Loucy (cell line): ENCODE data around the gene PKIB.

Experiments used
- H2AFZ ChIP-seq: fragments of 200-600 bp; sonication (generic); 2 replicates; pipeline ENCODE4 v1.6.0; 2016; ENCODE audit warnings: antibody characterized with exemption, mild to moderate bottlenecking, low read length, moderate library complexity
- H3F3A ChIP-seq: fragments of 200-600 bp; 2 replicates; pipeline ENCODE4 v1.6.0; 2016; ENCODE audit warnings: antibody characterized with exemption, low read depth, mild to moderate bottlenecking
- H3K27me3 ChIP-seq: fragments of 200-600 bp; sonication (generic); 2 replicates; pipeline ENCODE4 v1.6.1; 2014; ENCODE audit warnings: low read length, mild to moderate bottlenecking; ENCODE audit not compliant: insufficient read depth, poor library complexity, severe bottlenecking
- H3K36me3 ChIP-seq: fragments of 200-600 bp; sonication (generic); 2 replicates; pipeline ENCODE4 v1.6.1; 2016; ENCODE audit warnings: low read length; ENCODE audit not compliant: insufficient read depth
- H3K4me1 ChIP-seq: fragments of 200-600 bp; sonication (generic); 2 replicates; pipeline ENCODE4 v1.5.1; 2014; ENCODE audit warnings: low read length, mild to moderate bottlenecking; ENCODE audit not compliant: insufficient read depth, poor library complexity, severe bottlenecking
- H3K4me2 ChIP-seq: fragments of 200-600 bp; sonication (generic); 2 replicates; pipeline ENCODE4 v1.6.0; 2014; ENCODE audit warnings: antibody characterized with exemption, low read length, low read depth, mild to moderate bottlenecking; ENCODE audit not compliant: poor library complexity, severe bottlenecking
- H3K4me3 ChIP-seq: fragments of 200-600 bp; sonication (generic); 2 replicates; pipeline ENCODE4 v1.5.1; 2014; ENCODE audit warnings: low read length, mild to moderate bottlenecking, mixed read lengths; ENCODE audit not compliant: poor library complexity, severe bottlenecking
- H3K79me2 ChIP-seq: fragments of 200-600 bp; sonication (generic); 2 replicates; pipeline ENCODE4 v1.6.1; 2014; ENCODE audit warnings: low read length; ENCODE audit not compliant: insufficient read depth
- H3K9ac ChIP-seq: fragments of 200-600 bp; sonication (generic); 2 replicates; pipeline ENCODE4 v1.6.0; 2014; ENCODE audit warnings: mild to moderate bottlenecking, low read depth, low read length, moderate library complexity; ENCODE audit not compliant: poor library complexity, severe bottlenecking
- H3K9me2 ChIP-seq: fragments of 200-600 bp; sonication (generic); replicated peaks from 2 replicates; pipeline ENCODE4 v1.6.1; 2016; ENCODE audit warnings: low read depth, low read length, mixed read lengths
- H3K9me3 ChIP-seq: fragments of 200-600 bp; sonication (generic); 2 replicates; pipeline ENCODE4 v1.6.1; 2014; ENCODE audit warnings: mild to moderate bottlenecking, antibody characterized with exemption, low read length, low read depth; ENCODE audit not compliant: insufficient read depth
- H4K20me1 ChIP-seq: fragments of 200-600 bp; sonication (generic); 2 replicates; pipeline ENCODE4 v1.6.0; 2014; ENCODE audit warnings: antibody characterized with exemption, low read length, mild to moderate bottlenecking; ENCODE audit not compliant: insufficient read depth, poor library complexity, severe bottlenecking
- EZH2phosphoT487 ChIP-seq: fragments of 200-600 bp; IDR thresholded peaks from 2 replicates; pipeline ENCODE4 v1.6.1; 2018; ENCODE audit warnings: antibody characterized with exemption, mild to moderate bottlenecking, moderate library complexity, borderline replicate concordance
- TF ChIP-seq, protein P1 (sequence below): fragments of 200-600 bp; sonication (generic); conservative IDR thresholded peaks from 2 replicates; pipeline ENCODE4 v1.5.1; 2014; ENCODE audit warnings: mild to moderate bottlenecking, antibody characterized with exemption, low read length

The PKIB gene

DNA sequence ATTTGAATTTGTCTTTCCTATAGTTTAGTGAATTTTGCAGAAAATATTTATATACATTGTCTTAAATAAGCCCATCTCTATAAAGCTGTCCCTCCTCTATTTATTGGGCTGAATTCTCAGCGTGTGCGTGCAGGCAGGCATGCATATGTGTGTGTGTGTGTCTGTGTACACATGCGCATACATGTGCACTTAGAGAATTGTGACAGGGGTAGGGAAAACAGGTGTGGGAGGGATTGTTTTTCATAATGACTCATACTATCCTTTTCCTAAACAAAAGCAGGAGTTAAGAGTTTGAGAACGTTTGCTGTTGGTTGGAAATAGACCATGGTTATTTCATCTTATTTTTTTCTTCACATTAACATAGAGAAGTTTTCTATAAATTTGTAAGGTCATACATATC lies 126.0 kb downstream of the PKIB start:
- no peak for TF ChIP-seq EZH2phosphoT487
- TF ChIP-seq, protein P1, sequence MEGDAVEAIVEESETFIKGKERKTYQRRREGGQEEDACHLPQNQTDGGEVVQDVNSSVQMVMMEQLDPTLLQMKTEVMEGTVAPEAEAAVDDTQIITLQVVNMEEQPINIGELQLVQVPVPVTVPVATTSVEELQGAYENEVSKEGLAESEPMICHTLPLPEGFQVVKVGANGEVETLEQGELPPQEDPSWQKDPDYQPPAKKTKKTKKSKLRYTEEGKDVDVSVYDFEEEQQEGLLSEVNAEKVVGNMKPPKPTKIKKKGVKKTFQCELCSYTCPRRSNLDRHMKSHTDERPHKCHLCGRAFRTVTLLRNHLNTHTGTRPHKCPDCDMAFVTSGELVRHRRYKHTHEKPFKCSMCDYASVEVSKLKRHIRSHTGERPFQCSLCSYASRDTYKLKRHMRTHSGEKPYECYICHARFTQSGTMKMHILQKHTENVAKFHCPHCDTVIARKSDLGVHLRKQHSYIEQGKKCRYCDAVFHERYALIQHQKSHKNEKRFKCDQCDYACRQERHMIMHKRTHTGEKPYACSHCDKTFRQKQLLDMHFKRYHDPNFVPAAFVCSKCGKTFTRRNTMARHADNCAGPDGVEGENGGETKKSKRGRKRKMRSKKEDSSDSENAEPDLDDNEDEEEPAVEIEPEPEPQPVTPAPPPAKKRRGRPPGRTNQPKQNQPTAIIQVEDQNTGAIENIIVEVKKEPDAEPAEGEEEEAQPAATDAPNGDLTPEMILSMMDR, result no peak
- Histone ChIP-seq H4K20me1 (no peaks in the 10 kb centered on the region), H3K9me3 (no peaks in the 10 kb centered on the region), H2AFZ (no peak overlapping the region), H3K4me1 (no peaks in the 10 kb centered on the region), H3K9ac (no peak overlapping the region), H3F3A (no peaks in the 10 kb centered on the region), H3K79me2 (no peaks in the 10 kb centered on the region), H3K27me3 (no peaks in the 10 kb centered on the region), H3K4me3 (no peak overlapping the region), H3K9me2 (no peaks in the 10 kb centered on the region), H3K4me2 (no peak overlapping the region), H3K36me3 (no peaks in the 10 kb centered on the region)

DNA sequence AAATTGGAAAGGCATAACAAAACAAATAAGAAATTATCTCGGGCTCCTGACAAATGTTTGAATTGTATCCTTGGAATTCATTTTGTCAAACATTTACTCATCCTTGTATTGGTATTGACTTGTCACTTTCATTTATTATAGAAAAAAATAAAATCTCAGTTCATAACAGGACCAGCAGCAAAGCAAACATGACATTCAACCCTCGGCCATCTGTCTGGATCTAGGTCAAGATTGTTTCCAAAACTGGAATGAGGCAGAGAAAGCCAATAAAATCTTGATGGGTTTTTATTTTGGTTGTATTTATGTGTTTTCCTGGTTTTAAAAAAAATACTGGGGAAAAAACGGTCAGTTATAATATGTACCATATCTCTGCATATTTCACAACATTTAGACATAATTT lies 126.4 kb downstream of the PKIB start:
- H3K36me3 ChIP-seq, result no peaks in the 10 kb centered on the region
- no peak overlapping the region for H3K4me3 ChIP-seq
- no peak overlapping the region for H3K4me2 ChIP-seq
- no peaks in the 10 kb centered on the region for H3K9me2 ChIP-seq
- H3K9ac ChIP-seq, result no peak overlapping the region
- no peaks in the 10 kb centered on the region for H3F3A ChIP-seq
- H3K79me2 ChIP-seq, result no peaks in the 10 kb centered on the region
- no peaks in the 10 kb centered on the region for H3K9me3 ChIP-seq
- TF ChIP-seq EZH2phosphoT487, result no peak
- TF ChIP-seq, protein P1, result no peak
- H3K27me3 ChIP-seq, result no peaks in the 10 kb centered on the region
- no peaks in the 10 kb centered on the region for H3K4me1 ChIP-seq
- no peaks in the 10 kb centered on the region for H4K20me1 ChIP-seq
- H2AFZ ChIP-seq, result no peak overlapping the region

DNA sequence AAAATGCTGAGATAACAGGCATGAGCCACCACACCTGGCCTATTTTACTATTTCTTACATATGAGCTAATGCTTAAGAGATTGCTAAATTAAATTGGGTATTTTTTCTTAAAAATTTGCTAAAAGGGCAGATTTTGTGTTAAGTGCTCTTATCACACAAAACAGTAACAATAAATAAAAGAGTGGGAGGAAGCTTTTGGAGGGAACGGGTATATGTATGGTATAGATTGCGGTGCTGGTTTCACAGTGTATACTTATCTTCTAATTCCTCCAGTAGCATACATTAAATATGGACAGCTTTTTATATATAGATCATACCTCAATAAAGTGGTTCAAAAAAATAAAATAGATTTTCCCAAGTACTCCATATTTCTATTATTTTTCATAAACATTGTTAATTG lies 129.9 kb downstream of the PKIB start:
- no peaks in the 10 kb centered on the region for H3K79me2 ChIP-seq
- H3K9me3 ChIP-seq, result no peaks in the 10 kb centered on the region

More for the DNA sequence above, 129.9 kb downstream of the PKIB start:
- H3K9me2 ChIP-seq, result no peaks in the 10 kb centered on the region
- no peaks in the 10 kb centered on the region for H3K36me3 ChIP-seq
- TF ChIP-seq EZH2phosphoT487, result no peak
- TF ChIP-seq, protein P1, result no peak
- H3K4me2 ChIP-seq, result no peak overlapping the region
- no peak overlapping the region for H3K4me3 ChIP-seq
- H3K27me3 ChIP-seq, result no peaks in the 10 kb centered on the region
- H3K9ac ChIP-seq, result no peak overlapping the region
- H3F3A ChIP-seq, result no peaks in the 10 kb centered on the region
- H2AFZ ChIP-seq, result no peak overlapping the region
- no peaks in the 10 kb centered on the region for H3K4me1 ChIP-seq
- H4K20me1 ChIP-seq, result no peaks in the 10 kb centered on the region
